Karpas-422 (cell line): ENCODE results near the gene TESK1. TPM values are rescaled to one million over a fixed set of nuclear protein-coding genes. Genes with fewer than 3 reads are reported as not detected.
"Not testable (repeated sequence)": the region's sequence is repeated elsewhere in the genome, so short reads cannot be mapped to it uniquely, and the experiment has no call there.

Source experiments
- DNase-seq: peaks from one replicate; pipeline ENCODE4 v3.0.0-alpha.2; 2015
- H2AFZ ChIP-seq: fragments of 200-600 bp; sonication (generic); 2 replicates; pipeline ENCODE4 v1.6.1; 2014; ENCODE audit warnings: antibody characterized with exemption, low read length, mixed read lengths
- H3K27ac ChIP-seq: fragments of 200-600 bp; sonication (generic); 2 replicates; pipeline ENCODE4 v1.5.1; 2014; ENCODE audit warnings: mild to moderate bottlenecking, low read length, moderate library complexity
- H3K27me3 ChIP-seq: fragments of 200-600 bp; sonication (generic); 2 replicates; pipeline ENCODE4 v1.6.1; 2014; ENCODE audit warnings: low read length, mixed read lengths
- H3K36me3 ChIP-seq: fragments of 200-600 bp; sonication (generic); 2 replicates; pipeline ENCODE4 v1.6.1; 2014; ENCODE audit warnings: low read length, mixed read lengths; ENCODE audit not compliant: insufficient read depth
- H3K4me1 ChIP-seq: fragments of 200-600 bp; sonication (generic); 2 replicates; pipeline ENCODE4 v1.6.1; 2014; ENCODE audit warnings: mild to moderate bottlenecking, low read length, mixed read lengths
- H3K4me2 ChIP-seq: fragments of 200-600 bp; sonication (generic); 2 replicates; pipeline ENCODE4 v1.6.1; 2014; ENCODE audit warnings: low read length, low read depth, mild to moderate bottlenecking; ENCODE audit not compliant: poor library complexity, severe bottlenecking
- H3K4me3 ChIP-seq: fragments of 200-600 bp; sonication (generic); 2 replicates; pipeline ENCODE4 v1.5.1; 2014; ENCODE audit warnings: mild to moderate bottlenecking, antibody characterized with exemption, low read length, mixed read lengths
- H3K79me2 ChIP-seq: fragments of 200-600 bp; sonication (generic); 2 replicates; pipeline ENCODE4 v1.6.1; 2014; ENCODE audit warnings: mild to moderate bottlenecking, low read length, mixed read lengths
- H3K9ac ChIP-seq: fragments of 200-600 bp; sonication (generic); 2 replicates; pipeline ENCODE4 v1.6.0; 2014; ENCODE audit warnings: low read length
- H3K9me2 ChIP-seq: fragments of 200-600 bp; sonication (generic), shearing (Covaris generic); replicated peaks from 2 replicates; pipeline ENCODE4 v1.6.0; 2014; ENCODE audit warnings: mild to moderate bottlenecking, low read length, moderate library complexity; ENCODE audit not compliant: insufficient read depth
- H3K9me3 ChIP-seq: fragments of 300-700, 200-600 bp; sonication (generic); 2 replicates; pipeline ENCODE4 v1.6.1; 2014; ENCODE audit warnings: low read length, mixed read lengths
- H4K20me1 ChIP-seq: fragments of 200-600 bp; sonication (generic); 2 replicates; pipeline ENCODE4 v1.6.1; 2014; ENCODE audit warnings: mild to moderate bottlenecking, antibody characterized with exemption, low read length, low read depth; ENCODE audit not compliant: insufficient read depth
- total RNA-seq: library from RNA; depleted of rRNA; stranded (reverse); fragments of >200 nt; shearing (Covaris generic); gene quantifications from 2 replicates; pipeline ENCODE4 v1.2.3, GENCODE V29; 2014; ENCODE audit warnings: low replicate concordance

TESK1 gene
- total RNA-seq, 1 experiment from 2014 or later = 20.2 TPM

- Histone ChIP-seq H3K27ac (no peak overlapping the region), H3K9me2 (no peaks in the 10 kb centered on the region), H3K36me3 (no peaks in the 10 kb centered on the region), H2AFZ (no peak overlapping the region), H3K27me3 (no peaks in the 10 kb centered on the region), H3K4me2 (no peak overlapping the region), H3K79me2 (no peaks in the 10 kb centered on the region), H4K20me1 (no peaks in the 10 kb centered on the region), H3K9ac (no peak overlapping the region), H3K4me3 (no peak overlapping the region), H3K9me3 (no peaks in the 10 kb centered on the region), H3K4me1 (no peaks in the 10 kb centered on the region)
- no peak for DNase-seq
Measured at GRCh38 chr9:35627575-35627974, 22.5 kb downstream of the TESK1 start.

GRCh38 chr9:35628389-35628991 lies 23.4 kb downstream of the TESK1 start:
- DNase-seq = no peak
- no peak overlapping the region for H3K27ac ChIP-seq
- no peaks in the 10 kb centered on the region for H3K4me1 ChIP-seq

GRCh38 chr9:35629597-35629996 lies 24.5 kb downstream of the TESK1 start:
- H3K27me3 ChIP-seq = no peaks in the 10 kb centered on the region
- no peak overlapping the region for H2AFZ ChIP-seq

More at GRCh38 chr9:35628389-35628991, 23.4 kb downstream of the TESK1 start:
- Histone ChIP-seq H2AFZ (no peak overlapping the region), H3K27me3 (no peaks in the 10 kb centered on the region), H4K20me1 (no peaks in the 10 kb centered on the region), H3K9ac (no peak overlapping the region), H3K9me2 (no peaks in the 10 kb centered on the region), H3K9me3 (no peaks in the 10 kb centered on the region), H3K4me2 (no peak overlapping the region), H3K79me2 (no peaks in the 10 kb centered on the region), H3K36me3 (no peaks in the 10 kb centered on the region), H3K4me3 (no peak overlapping the region)

GRCh38 chr9:35635730-35636129 lies 30.7 kb downstream of the TESK1 start:
- no peaks in the 10 kb centered on the region for H3K79me2 ChIP-seq
- peak overlapping the region; percentile 50 for H3K4me2 ChIP-seq
- peak overlapping the region; percentile 20; the same call in 1 of the 2 replicates for H3K9ac ChIP-seq
- H3K4me3 ChIP-seq = no peak overlapping the region
- no peaks in the 10 kb centered on the region for H3K9me3 ChIP-seq
- H3K36me3 ChIP-seq = no peaks in the 10 kb centered on the region
- H3K4me1 ChIP-seq = peaks cover 29% of the 10 kb centered on the region
- no peak for DNase-seq
- H4K20me1 ChIP-seq = no peaks in the 10 kb centered on the region
- peak overlapping the region; percentile 75 for H3K27ac ChIP-seq
- no peak overlapping the region for H2AFZ ChIP-seq
- no peaks in the 10 kb centered on the region for H3K9me2 ChIP-seq
- no peaks in the 10 kb centered on the region for H3K27me3 ChIP-seq

More at GRCh38 chr9:35629597-35629996, 24.5 kb downstream of the TESK1 start:
- peaks cover 8% of the 10 kb centered on the region for H3K4me1 ChIP-seq
- H3K9ac ChIP-seq = no peak overlapping the region
- DNase-seq = no peak
- no peaks in the 10 kb centered on the region for H3K9me3 ChIP-seq
- no peaks in the 10 kb centered on the region for H3K36me3 ChIP-seq
- no peak overlapping the region for H3K4me3 ChIP-seq
- H3K27ac ChIP-seq = no peak overlapping the region
- no peaks in the 10 kb centered on the region for H3K9me2 ChIP-seq
- no peaks in the 10 kb centered on the region for H3K79me2 ChIP-seq
- no peaks in the 10 kb centered on the region for H4K20me1 ChIP-seq
- H3K4me2 ChIP-seq = no peak overlapping the region

GRCh38 chr9:35636135-35636876 lies 31.2 kb downstream of the TESK1 start:
- Histone ChIP-seq H3K4me1 (peaks cover 29% of the 10 kb centered on the region), H3K36me3 (no peaks in the 10 kb centered on the region), H3K4me3 (no peak overlapping the region), H4K20me1 (no peaks in the 10 kb centered on the region), H3K79me2 (no peaks in the 10 kb centered on the region), H3K9me2 (no peaks in the 10 kb centered on the region), H3K9me3 (no peaks in the 10 kb centered on the region), H2AFZ (no peak overlapping the region), H3K4me2 (peak overlapping the region; percentile 50), H3K9ac (no peak overlapping the region), H3K27me3 (no peaks in the 10 kb centered on the region), H3K27ac (peak overlapping the region; percentile 75; the same call in 1 of the 2 replicates)
- peak; percentile 56 for DNase-seq

- not testable (repeated sequence) for H3K9ac ChIP-seq, H2AFZ ChIP-seq, H3K9me2 ChIP-seq, H3K27ac ChIP-seq, H3K4me2 ChIP-seq, H3K79me2 ChIP-seq, H3K36me3 ChIP-seq, DNase-seq, H3K4me3 ChIP-seq, H4K20me1 ChIP-seq, H3K27me3 ChIP-seq, H3K9me3 ChIP-seq
- H3K4me1 ChIP-seq = peaks cover 29% of the 10 kb centered on the region
Measured at GRCh38 chr9:35636877-35637246, 31.8 kb downstream of the TESK1 start.

GRCh38 chr9:35637427-35637955 lies 32.4 kb downstream of the TESK1 start:
- DNase-seq, H3K27ac ChIP-seq: not testable (repeated sequence)
- peaks cover 29% of the 10 kb centered on the region for H3K4me1 ChIP-seq

GRCh38 chr9:35638751-35639150 lies 33.7 kb downstream of the TESK1 start:
- H3K9me2 ChIP-seq, DNase-seq, H3K4me3 ChIP-seq, H3K9me3 ChIP-seq, H3K27ac ChIP-seq, H3K36me3 ChIP-seq, H4K20me1 ChIP-seq, H2AFZ ChIP-seq, H3K4me2 ChIP-seq, H3K79me2 ChIP-seq, H3K27me3 ChIP-seq, H3K9ac ChIP-seq: not testable (repeated sequence)
- peaks cover 29% of the 10 kb centered on the region for H3K4me1 ChIP-seq

More at GRCh38 chr9:35637427-35637955, 32.4 kb downstream of the TESK1 start:
- H3K9ac ChIP-seq, H3K27me3 ChIP-seq, H2AFZ ChIP-seq, H3K79me2 ChIP-seq, H3K36me3 ChIP-seq, H3K4me2 ChIP-seq, H3K9me3 ChIP-seq, H3K4me3 ChIP-seq, H4K20me1 ChIP-seq, H3K9me2 ChIP-seq: not testable (repeated sequence)
